SU-DHL-6 (cell line): ENCODE measurements around the gene CNOT8.
"Not testable (repeated sequence)": the region's sequence is repeated elsewhere in the genome, so short reads cannot be mapped to it uniquely, and the experiment has no call there.

ENCODE experiments used
- H2AFZ ChIP-seq: fragments of 200-600 bp; sonication (generic); 2 replicates; pipeline ENCODE4 v1.6.1; 2014; ENCODE audit warnings: low read depth, mild to moderate bottlenecking, moderate library complexity, mixed read lengths, antibody characterized with exemption, low read length; ENCODE audit not compliant: severe bottlenecking
- H3F3A ChIP-seq: fragments of 200-600 bp; shearing (Covaris generic); 2 replicates; pipeline ENCODE4 v1.6.0; 2016; ENCODE audit warnings: antibody characterized with exemption, mild to moderate bottlenecking; ENCODE audit not compliant: insufficient read depth
- H3K27ac ChIP-seq: fragments of 200-600 bp; sonication (generic); 2 replicates; pipeline ENCODE4 v1.5.1; 2016; ENCODE audit warnings: low read depth, mild to moderate bottlenecking, low read length, moderate library complexity, mixed read lengths
- H3K27me3 ChIP-seq: fragments of 200-600 bp; sonication (generic), shearing (Covaris generic); 2 replicates; pipeline ENCODE4 v1.6.0; 2014; ENCODE audit warnings: mild to moderate bottlenecking, low read length
- H3K36me3 ChIP-seq: fragments of 200-600 bp; sonication (generic); 2 replicates; pipeline ENCODE4 v1.6.1; 2014; ENCODE audit warnings: mild to moderate bottlenecking, low read length, mixed read lengths
- H3K4me2 ChIP-seq: fragments of 300-600, 200-600 bp; shearing (Covaris generic), sonication (generic); 2 replicates; pipeline ENCODE4 v1.6.0; 2014; ENCODE audit warnings: low read length, low read depth, mild to moderate bottlenecking; ENCODE audit not compliant: poor library complexity, severe bottlenecking
- H3K4me3 ChIP-seq: fragments of 200-600 bp; sonication (generic); 2 replicates; pipeline ENCODE4 v1.5.1; 2014; ENCODE audit warnings: antibody characterized with exemption, low read length, mild to moderate bottlenecking, mixed read lengths; ENCODE audit not compliant: insufficient read depth, poor library complexity, severe bottlenecking
- H3K79me2 ChIP-seq: fragments of 200-600 bp; sonication (generic); 2 replicates; pipeline ENCODE4 v1.6.1; 2014; ENCODE audit warnings: mild to moderate bottlenecking, low read length, moderate library complexity; ENCODE audit not compliant: insufficient read depth
- H3K9ac ChIP-seq: fragments of 200-600 bp; sonication (generic); 2 replicates; pipeline ENCODE4 v1.7.0; 2014; ENCODE audit warnings: mild to moderate bottlenecking, low read length
- H3K9me2 ChIP-seq: fragments of 200-600 bp; sonication (generic); replicated peaks from 2 replicates; pipeline ENCODE4 v1.6.1; 2014; ENCODE audit warnings: low read length; ENCODE audit not compliant: insufficient read depth
- H3K9me3 ChIP-seq: fragments of 200-600 bp; sonication (generic); 2 replicates; pipeline ENCODE4 v1.6.1; 2014; ENCODE audit warnings: low read length, mixed read lengths; ENCODE audit not compliant: insufficient read depth
- H4K20me1 ChIP-seq: fragments of 200-600 bp; sonication (generic); 2 replicates; pipeline ENCODE4 v1.6.1; 2014; ENCODE audit warnings: low read depth, mild to moderate bottlenecking, antibody characterized with exemption, low read length, moderate library complexity, mixed read lengths
- CTCF ChIP-seq: fragments of 200-600 bp; sonication (generic); IDR thresholded peaks from one replicate; pipeline ENCODE4 v1.5.1; 2017; ENCODE audit warnings: antibody characterized with exemption, mild to moderate bottlenecking, low read length, moderate library complexity; ENCODE audit not compliant: insufficient read depth, poor library complexity, severe bottlenecking
- EZH2phosphoT487 ChIP-seq: fragments of 200-600 bp; sonication (generic), shearing (Covaris generic); conservative IDR thresholded peaks from 2 replicates; pipeline ENCODE4 v1.6.1; 2018; ENCODE audit warnings: mild to moderate bottlenecking, antibody characterized with exemption, low read length, moderate library complexity, mixed read lengths

Gene CNOT8

DNA sequence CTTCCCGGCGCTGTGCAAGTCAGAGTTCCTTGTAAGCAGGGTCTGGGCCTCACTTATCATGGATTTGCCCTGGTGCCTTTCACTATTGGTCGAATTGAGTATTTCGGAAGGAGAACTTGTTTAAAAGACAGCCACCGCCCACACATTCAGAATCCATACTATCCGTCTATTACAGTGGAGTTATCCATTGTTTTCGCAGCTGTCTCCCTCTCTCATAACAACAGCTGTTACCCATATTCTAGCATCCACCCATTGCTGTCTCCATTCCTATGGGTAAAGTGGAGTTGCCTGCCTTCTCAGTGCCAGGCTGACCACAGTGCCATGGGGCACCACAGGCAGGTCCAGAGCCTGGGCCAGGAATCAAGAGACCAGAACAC lies 28.2 kb upstream of the CNOT8 start:
- Histone ChIP-seq H3K79me2 (no peaks in the 10 kb centered on the region), H2AFZ (no peak overlapping the region), H3K4me2 (no peak overlapping the region), H3K9me3 (no peaks in the 10 kb centered on the region), H3K27ac (no peak overlapping the region), H3K9me2 (no peaks in the 10 kb centered on the region), H3K4me3 (no peak overlapping the region), H3F3A (0 out of 2 replicates have a peak, but pooled peaks cover 2% of the 10 kb centered on the region), H3K9ac (no peak overlapping the region), H3K36me3 (peaks cover 5% of the 10 kb centered on the region; the same call in 1 of the 2 replicates), H4K20me1 (no peaks in the 10 kb centered on the region), H3K27me3 (no peaks in the 10 kb centered on the region)
- TF ChIP-seq CTCF (no peak), EZH2phosphoT487 (no peak)

DNA sequence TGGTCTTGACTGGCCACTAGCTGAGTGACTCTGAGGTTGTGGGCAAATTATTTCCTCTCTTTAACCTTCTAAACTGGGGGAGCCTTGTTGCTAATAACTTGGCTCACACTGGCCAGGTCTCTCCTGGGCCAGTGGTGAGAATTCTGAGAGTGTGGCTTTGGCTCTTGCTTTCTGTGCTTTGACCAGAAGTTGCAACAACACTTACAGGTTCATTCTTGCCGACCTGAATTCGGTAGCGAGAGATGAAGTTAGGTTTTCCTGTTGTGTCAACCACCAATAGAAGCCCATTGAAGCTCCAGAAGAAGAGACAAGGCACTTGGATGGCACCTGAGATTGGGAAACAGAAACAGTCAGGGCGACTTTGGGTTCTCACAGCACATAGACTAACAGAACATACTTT lies 27.8 kb upstream of the CNOT8 start:
- TF ChIP-seq CTCF (no peak), EZH2phosphoT487 (no peak)
- Histone ChIP-seq H3K79me2 (no peaks in the 10 kb centered on the region), H3K9me3 (no peaks in the 10 kb centered on the region), H4K20me1 (no peaks in the 10 kb centered on the region), H3K36me3 (peaks cover 5% of the 10 kb centered on the region; the same call in 1 of the 2 replicates), H2AFZ (no peak overlapping the region), H3K4me2 (no peak overlapping the region), H3K27me3 (no peaks in the 10 kb centered on the region), H3K9ac (no peak overlapping the region), H3F3A (0 out of 2 replicates have a peak, but pooled peaks cover 2% of the 10 kb centered on the region), H3K9me2 (no peaks in the 10 kb centered on the region), H3K4me3 (no peak overlapping the region), H3K27ac (no peak overlapping the region)

- TF ChIP-seq EZH2phosphoT487 (no peak), CTCF (no peak)
- Histone ChIP-seq H3F3A (0 out of 2 replicates have a peak, but pooled peaks cover 2% of the 10 kb centered on the region), H3K9ac (no peak overlapping the region), H2AFZ (no peak overlapping the region), H4K20me1 (no peaks in the 10 kb centered on the region), H3K9me2 (no peaks in the 10 kb centered on the region), H3K79me2 (no peaks in the 10 kb centered on the region), H3K27me3 (no peaks in the 10 kb centered on the region), H3K9me3 (no peaks in the 10 kb centered on the region), H3K4me2 (no peak overlapping the region), H3K36me3 (peaks cover 5% of the 10 kb centered on the region; the same call in 1 of the 2 replicates), H3K4me3 (no peak overlapping the region), H3K27ac (no peak overlapping the region)
Measured at GRCh38 chr5:154831451-154831850, 27.0 kb upstream of the CNOT8 start.

DNA sequence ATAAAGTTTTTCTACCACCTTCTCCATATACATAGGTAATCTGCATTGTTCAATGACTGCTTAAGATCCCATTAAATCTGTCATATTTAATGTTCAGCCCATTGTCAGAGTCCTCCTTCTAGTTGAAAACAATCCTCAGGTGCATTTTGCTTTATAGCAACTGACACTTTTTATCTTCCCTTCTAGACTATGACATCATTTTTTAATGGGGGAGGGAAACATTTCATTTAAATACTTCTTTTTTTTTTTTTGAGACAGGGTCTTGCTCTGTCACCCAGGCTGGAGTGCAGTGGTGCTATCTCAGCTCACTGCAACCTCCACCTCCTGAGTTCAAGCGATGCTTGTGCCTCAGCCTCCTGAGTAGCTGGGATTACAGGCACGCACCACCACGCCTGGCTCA lies 25.6 kb upstream of the CNOT8 start:
- H3K9me2 ChIP-seq, H3K9me3 ChIP-seq, H3K27ac ChIP-seq, H3K4me3 ChIP-seq, H3K79me2 ChIP-seq, H2AFZ ChIP-seq, H3K9ac ChIP-seq, H3K27me3 ChIP-seq, H4K20me1 ChIP-seq, H3K4me2 ChIP-seq, H3K36me3 ChIP-seq, H3F3A ChIP-seq: not testable (repeated sequence)
